Esophagus (tissue), 2 donors: ENCODE data around the gene TMEM147. TPM values are rescaled to one million over a fixed set of nuclear protein-coding genes. Genes with fewer than 3 reads are reported as not detected.

Experiments
- H3K27ac ChIP-seq, 2 donors: one replicate each; pipeline ENCODE4 v1.5.1; 2013; ENCODE audit warnings: low read depth in 2 of 2, mild to moderate bottlenecking in 2 of 2, inconsistent platforms in 1 of 2, low read length in 1 of 2, moderate library complexity in 1 of 2
- H3K27me3 ChIP-seq, 2 donors: one replicate each; pipeline ENCODE4 v1.6.1; 2013; ENCODE audit warnings: low read length in 2 of 2, control low read depth in 1 of 2, mild to moderate bottlenecking in 1 of 2; ENCODE audit not compliant: insufficient read depth in 2 of 2, control insufficient read depth in 1 of 2
- H3K36me3 ChIP-seq, 2 donors: one replicate each; pipeline ENCODE4 v1.6.1; 2013; ENCODE audit warnings: low read length in 1 of 2; ENCODE audit not compliant: control insufficient read depth in 2 of 2, insufficient read depth in 2 of 2
- H3K4me1 ChIP-seq, 2 donors: one replicate each; pipeline ENCODE4 v1.6.1; 2013; ENCODE audit warnings: low read length in 1 of 2; ENCODE audit not compliant: control insufficient read depth in 2 of 2, insufficient read depth in 2 of 2
- H3K4me3 ChIP-seq, 2 donors: one replicate each; pipeline ENCODE4 v1.5.1; 2013; ENCODE audit warnings: low read length in 2 of 2, mild to moderate bottlenecking in 2 of 2, low read depth in 1 of 2, moderate library complexity in 1 of 2
- H3K9me3 ChIP-seq, 2 donors: one replicate each; pipeline ENCODE4 v1.6.1; 2013; ENCODE audit warnings: mild to moderate bottlenecking in 2 of 2, low read depth in 1 of 2, low read length in 1 of 2, moderate library complexity in 1 of 2; ENCODE audit not compliant: control insufficient read depth in 2 of 2, insufficient read depth in 1 of 2
- WGBS, 2 donors: extraction: QIAGEN DNeasy Blood & Tissue Kit; methylation state at CpG; one replicate each; pipeline ENCODE4 v1.1.7; 2013; 5-methylcytosine and 5-hydroxymethylcytosine counted together
- polyA plus RNA-seq, 2 donors: library from polyadenylated mRNA; stranded (reverse); fragments of 200-250 nt; gene quantifications; one replicate each; pipeline ENCODE4 v1.2.3, GENCODE V29; 2013
- donor health status: healthy with polysubstance abuse.
- donor health status: Bipolar disorder and iron deficiency.

Gene TMEM147
- polyA plus RNA-seq, 2 donors, result 61.7 to 145 TPM

DNA sequence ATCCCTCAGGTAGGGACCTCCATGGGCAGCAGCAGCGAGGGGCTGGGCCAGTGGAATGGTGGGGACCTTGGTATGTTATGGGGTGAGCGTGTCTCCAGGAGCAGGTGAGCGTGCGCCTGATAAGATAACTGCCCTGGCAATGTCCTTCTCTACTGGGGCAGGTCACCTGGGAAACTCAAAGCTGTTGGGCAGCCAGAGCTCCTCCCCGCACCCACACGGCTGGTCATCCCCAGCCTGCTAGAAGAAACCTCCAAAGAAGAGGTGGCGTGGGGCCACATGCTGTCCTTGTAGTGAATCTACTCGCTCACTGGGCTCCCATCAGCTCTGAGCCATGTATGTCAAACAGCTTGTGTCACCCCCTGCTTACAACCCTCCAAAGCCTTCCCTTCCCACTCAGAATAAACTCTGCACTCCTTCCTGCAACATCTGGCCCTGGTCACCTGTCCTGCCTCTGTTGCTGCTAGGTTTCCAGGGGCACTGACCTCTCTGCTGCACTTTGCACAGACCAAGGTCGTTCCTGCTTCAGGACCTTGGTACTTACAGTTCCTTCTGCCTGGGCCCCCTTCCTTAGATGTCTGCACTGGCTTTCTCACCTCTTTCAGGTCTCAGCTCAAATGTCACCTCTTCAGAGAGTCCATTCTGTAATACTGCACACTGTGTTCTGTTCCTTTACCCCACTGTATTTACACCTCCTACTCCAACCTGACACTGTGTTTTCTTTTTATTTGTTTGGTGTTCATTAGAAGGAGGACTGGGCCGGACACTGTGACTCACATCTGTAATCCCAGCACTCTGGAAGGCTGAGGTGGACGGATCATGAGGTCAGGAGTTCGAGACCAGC lies 19.8 kb downstream of the TMEM147 start:
- Histone ChIP-seq H3K9me3 (no peaks in the 10 kb centered on the region), H3K36me3 (no peaks in the 10 kb centered on the region), H3K4me3 (no peak overlapping the region), H3K4me1 (no peaks in the 10 kb centered on the region), H3K27ac (no peak overlapping the region), H3K27me3 (no peaks in the 10 kb centered on the region)
- WGBS, 2 donors, result 63 to 74% methylated on average over 12 of the region's 12 CpGs

- no peaks in the 10 kb centered on the region for H3K36me3 ChIP-seq
- H3K27me3 ChIP-seq, result no peaks in the 10 kb centered on the region
- no peak overlapping the region for H3K4me3 ChIP-seq
- 76 to 82% methylated on average over 7 of the region's 7 CpGs for WGBS, 2 donors
- H3K4me1 ChIP-seq, result no peaks in the 10 kb centered on the region
- no peaks in the 10 kb centered on the region for H3K9me3 ChIP-seq
- H3K27ac ChIP-seq, result no peak overlapping the region
Measured at GRCh38 chr19:35566738-35567137, 21.3 kb downstream of the TMEM147 start.

DNA sequence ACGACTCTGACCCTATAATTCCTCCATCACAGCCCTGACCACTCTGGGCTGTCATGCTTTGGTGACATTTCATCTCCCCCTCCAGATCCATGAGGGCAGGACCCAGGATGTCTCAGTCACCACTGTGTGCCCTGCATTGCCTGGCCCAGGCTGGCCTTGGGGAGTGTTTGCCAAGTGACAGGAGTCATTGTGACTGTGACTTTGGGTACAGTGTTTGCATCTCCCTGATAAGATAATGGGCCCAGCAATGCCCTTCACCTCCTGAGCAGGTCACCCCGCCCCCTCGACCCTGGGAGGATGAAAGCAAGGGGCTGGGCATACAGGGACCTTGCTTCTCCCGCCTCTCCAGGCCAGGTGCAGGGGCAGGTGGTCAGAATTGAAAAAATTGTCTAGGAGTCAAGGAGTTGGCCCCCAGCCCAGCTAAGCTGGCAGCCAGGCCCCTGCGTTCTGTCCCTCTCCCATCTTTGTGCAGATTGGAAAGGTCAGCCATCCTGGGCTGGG lies 23.9 kb downstream of the TMEM147 start:
- no peaks in the 10 kb centered on the region for H3K36me3 ChIP-seq
- no peaks in the 10 kb centered on the region for H3K4me1 ChIP-seq
- no peak overlapping the region for H3K4me3 ChIP-seq
- H3K27ac ChIP-seq, result no peak overlapping the region
- no peaks in the 10 kb centered on the region for H3K27me3 ChIP-seq
- H3K9me3 ChIP-seq, result no peaks in the 10 kb centered on the region
- 48 to 55% methylated on average over 5 of the region's 5 CpGs for WGBS, 2 donors

DNA sequence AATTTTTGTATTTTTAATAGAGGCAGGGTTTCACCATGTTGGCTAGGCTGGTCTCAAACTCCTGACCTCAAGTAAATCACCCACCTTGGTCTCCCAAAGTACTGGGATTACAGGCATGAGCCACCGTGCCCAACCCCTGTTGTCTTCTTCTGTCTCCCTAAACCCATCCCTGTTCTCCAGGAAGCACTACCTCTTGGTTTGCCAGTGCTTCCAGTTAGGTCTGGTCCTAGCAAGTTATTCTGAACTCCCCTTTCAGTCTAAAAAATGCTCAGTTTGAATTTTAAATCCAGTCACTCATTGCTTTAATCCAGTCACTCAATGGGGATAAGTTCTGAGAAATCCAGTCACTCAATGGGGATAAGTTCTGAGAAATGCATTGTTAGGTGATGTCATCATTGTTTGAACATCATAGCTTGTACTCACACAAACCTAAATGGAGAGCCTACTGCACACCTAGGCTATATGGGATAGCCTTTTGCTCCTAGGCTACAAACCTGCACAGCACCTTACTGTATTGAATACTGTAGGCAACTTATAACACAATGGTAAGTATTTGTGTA lies 26.1 kb downstream of the TMEM147 start:
- no peaks in the 10 kb centered on the region for H3K27me3 ChIP-seq
- no peaks in the 10 kb centered on the region for H3K36me3 ChIP-seq
- H3K4me1 ChIP-seq, result no peaks in the 10 kb centered on the region
- no peak overlapping the region for H3K27ac ChIP-seq
- peaks cover 0 to 4% of the 10 kb centered on the region in 2 donors for H3K9me3 ChIP-seq
- WGBS, 2 donors, result 55 to 74% methylated on average over 1 of the region's 1 CpG
- no peak overlapping the region for H3K4me3 ChIP-seq

DNA sequence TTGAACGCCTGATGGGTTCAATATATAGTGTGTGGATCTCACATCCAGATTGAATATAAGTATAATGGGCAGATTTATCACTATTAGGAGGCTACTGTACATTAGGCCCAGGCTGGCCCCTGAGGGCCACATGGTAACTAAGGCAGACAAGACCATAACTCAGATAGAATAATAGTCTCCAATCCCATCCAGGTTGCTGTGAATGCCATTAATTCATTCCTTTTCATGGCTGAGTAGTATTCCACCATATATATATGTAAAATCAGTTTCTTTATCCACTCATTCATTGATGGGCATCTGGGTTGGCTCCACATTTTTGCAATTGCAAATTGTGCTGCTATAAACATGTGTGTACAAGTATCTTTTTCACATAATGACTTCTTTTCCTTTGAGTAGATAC lies 32.5 kb downstream of the TMEM147 start:
- Histone ChIP-seq H3K27ac (no peak overlapping the region), H3K4me1 (no peaks in the 10 kb centered on the region), H3K27me3 (no peaks in the 10 kb centered on the region), H3K9me3 (peaks cover 0 to 14% of the 10 kb centered on the region in 2 donors), H3K36me3 (no peaks in the 10 kb centered on the region), H3K4me3 (no peak overlapping the region)
- WGBS, 2 donors, result 84 to 88% methylated on average over 1 of the region's 1 CpG

- no peaks in the 10 kb centered on the region for H3K27me3 ChIP-seq
- peaks cover 0 to 14% of the 10 kb centered on the region in 2 donors for H3K9me3 ChIP-seq
- H3K36me3 ChIP-seq, result no peaks in the 10 kb centered on the region
- H3K4me1 ChIP-seq, result no peaks in the 10 kb centered on the region
- H3K4me3 ChIP-seq, result no peak overlapping the region
- H3K27ac ChIP-seq, result no peak overlapping the region
- WGBS, 2 donors, result 60 to 74% methylated on average over 7 of the region's 7 CpGs
Measured at GRCh38 chr19:35578707-35579106, 33.3 kb downstream of the TMEM147 start.

DNA sequence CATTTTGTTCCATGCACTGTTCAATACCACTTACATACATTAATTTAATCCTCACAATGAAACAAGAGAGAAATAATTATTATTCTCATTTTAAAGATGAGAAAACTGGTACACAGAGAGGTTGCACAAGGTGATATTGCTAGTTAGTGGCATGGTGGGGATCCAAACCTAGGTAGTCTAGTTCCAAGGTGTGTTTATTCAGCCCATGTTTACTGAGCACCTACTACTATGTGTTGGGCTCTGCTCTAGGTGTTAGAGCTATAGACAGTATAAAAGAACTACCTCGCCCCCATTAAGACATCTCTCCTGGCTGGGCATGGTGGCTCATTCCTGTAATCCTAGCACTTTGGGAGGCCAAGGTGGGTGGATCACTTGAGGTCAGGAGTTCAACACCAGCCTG lies 37.3 kb downstream of the TMEM147 start:
- Histone ChIP-seq H3K4me3 (no peak overlapping the region), H3K27ac (no peak overlapping the region), H3K9me3 (no peaks in the 10 kb centered on the region), H3K36me3 (no peaks in the 10 kb centered on the region), H3K4me1 (no peaks in the 10 kb centered on the region), H3K27me3 (no peaks in the 10 kb centered on the region)
- 71 to 93% methylated on average over 1 of the region's 1 CpG for WGBS, 2 donors

DNA sequence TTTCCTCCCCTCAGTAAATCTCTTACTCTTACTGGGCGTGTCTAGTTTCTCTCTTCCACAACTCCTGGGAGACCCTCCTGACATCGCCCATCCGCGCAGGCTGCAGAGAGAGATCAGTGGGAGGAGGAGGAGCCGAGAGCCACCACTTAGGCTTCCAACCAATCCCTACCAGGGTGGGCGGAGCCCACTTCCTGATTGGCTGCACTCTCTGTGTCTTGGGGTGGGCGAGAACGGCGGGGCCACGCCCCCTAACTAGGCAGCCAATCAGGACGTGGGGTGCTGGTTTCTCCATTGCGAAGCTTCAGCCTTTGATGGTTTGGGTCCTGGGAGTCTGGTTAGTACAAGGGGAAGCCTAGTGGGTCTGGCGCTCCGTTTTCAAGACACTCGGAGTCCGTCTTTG lies 40.4 kb downstream of the TMEM147 start, which contains the start of gene PMIS2:
TSS of gene PMIS2 (plus strand) at position 326 of the 400 bp plus-strand sequence. CDS start 87 bp downstream, outside the sequence.
- Histone ChIP-seq H3K4me1 (no peaks in the 10 kb centered on the region), H3K27ac (no peak within 1 kb of the TSS), H3K27me3 (no peaks in the 10 kb centered on the region), H3K36me3 (no peaks in the 10 kb centered on the region), H3K4me3 (no peak within 1 kb of the TSS), H3K9me3 (no peaks in the 10 kb centered on the region)
- 45 to 55% methylated on average over 16 of the region's 16 CpGs for WGBS, 2 donors

- 31 to 37% methylated on average over 1 of the region's 1 CpG for WGBS, 2 donors
- Histone ChIP-seq H3K36me3 (no peaks in the 10 kb centered on the region), H3K9me3 (no peaks in the 10 kb centered on the region), H3K27ac (no peak overlapping the region), H3K4me3 (no peak overlapping the region), H3K27me3 (no peaks in the 10 kb centered on the region), H3K4me1 (no peaks in the 10 kb centered on the region)
Measured at GRCh38 chr19:35587321-35587720, 41.9 kb downstream of the TMEM147 start.
